SU-DHL-6 (cell line): ENCODE data around the gene LDLRAD2.

Source experiments
- CTCF ChIP-seq: fragments of 200-600 bp; sonication (generic); IDR thresholded peaks from one replicate; pipeline ENCODE4 v1.5.1; 2017; ENCODE audit warnings: antibody characterized with exemption, mild to moderate bottlenecking, low read length, moderate library complexity; ENCODE audit not compliant: insufficient read depth, poor library complexity, severe bottlenecking
- EZH2phosphoT487 ChIP-seq: fragments of 200-600 bp; sonication (generic), shearing (Covaris generic); conservative IDR thresholded peaks from 2 replicates; pipeline ENCODE4 v1.6.1; 2018; ENCODE audit warnings: mild to moderate bottlenecking, antibody characterized with exemption, low read length, moderate library complexity, mixed read lengths

GRCh38 chr1:21834666-21835065 is 22.6 kb downstream of the LDLRAD2 start:
- TF ChIP-seq CTCF (no peak), EZH2phosphoT487 (no peak)
